Lower lobe of right lung (tissue), 2 donors: ENCODE results near the gene MFAP3L. TPM values are rescaled to one million over a fixed set of nuclear protein-coding genes. Genes with fewer than 3 reads are reported as not detected.

ENCODE experiments used
- ATAC-seq, 2 donors: fragments of 200-7000 bp; cut with Tn5 transposase; one replicate each; pipeline ENCODE4 v1.9.1; 2020 to 2022; ENCODE audit warnings: mild to moderate bottlenecking in 2 of 2, moderate library complexity in 2 of 2
- DNase-seq: peaks from one replicate; pipeline ENCODE4 v3.0.0-alpha.2; 2020
- H3K27ac ChIP-seq: fragments of 200-600 bp; one replicate; pipeline ENCODE4 v1.8.0; 2022
- H3K27me3 ChIP-seq: fragments of 200-600 bp; one replicate; pipeline ENCODE4 v1.8.0; 2022; ENCODE audit warnings: low read depth
- H3K36me3 ChIP-seq: fragments of 200-600 bp; one replicate; pipeline ENCODE4 v1.8.0; 2022; ENCODE audit warnings: mild to moderate bottlenecking
- H3K4me1 ChIP-seq: fragments of 200-600 bp; one replicate; pipeline ENCODE4 v1.8.0; 2022
- H3K4me3 ChIP-seq: fragments of 200-600 bp; one replicate; pipeline ENCODE4 v1.8.0; 2022; ENCODE audit warnings: mild to moderate bottlenecking
- H3K9me3 ChIP-seq: fragments of 200-600 bp; one replicate; pipeline ENCODE4 v1.8.0; 2022
- intact Hi-C: fragments of 100-400 bp; cut with DNase I; formaldehyde crosslinking; loops from one replicate; pipeline ENCODE4 v1.11.0; 2022
- total RNA-seq: library from RNA; stranded (reverse); fragmentation: NEBNext Ultra II Directional; extraction: Animal tissue kit (Norgen Biotek cat#: 25700); gene quantifications from one replicate; pipeline ENCODE4 v1.2.1, GENCODE V29; 2021
- TF ChIP-seq, protein P1 (sequence below): fragments of 200-600 bp; IDR thresholded peaks from one replicate; pipeline ENCODE4 v1.8.0; 2022; ENCODE audit warnings: antibody characterized with exemption, mild to moderate bottlenecking
- donor health status: DM: no; HTN: yes; CAD: no; lungs with severe emphysema.

MFAP3L gene
- total RNA-seq, 1 donor from 2014 or later = 7.2 TPM

DNA sequence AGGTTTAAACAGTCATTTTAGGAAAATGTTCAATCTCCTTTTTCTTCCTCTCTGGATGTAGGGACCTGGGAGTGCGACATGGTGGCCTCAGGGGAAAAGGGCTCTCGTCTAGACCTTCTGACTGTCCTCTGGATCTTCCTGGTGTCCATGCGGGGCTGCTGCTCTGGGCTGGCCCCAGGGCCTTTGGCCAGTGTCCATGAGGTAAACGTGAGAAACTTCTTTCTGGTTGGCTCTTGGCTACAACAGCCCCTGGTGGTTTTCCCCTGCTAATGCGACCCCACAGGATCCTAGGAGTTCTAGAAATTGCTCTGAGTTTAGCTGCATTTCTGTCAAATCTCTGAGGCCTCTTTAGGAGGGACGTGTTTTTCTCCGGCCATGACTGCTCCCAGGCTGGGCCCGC, 85.7 kb downstream of the MFAP3L start:
- Histone ChIP-seq H3K27ac (no peak overlapping the region), H3K27me3 (no peaks in the 10 kb centered on the region), H3K9me3 (no peaks in the 10 kb centered on the region), H3K4me1 (no peaks in the 10 kb centered on the region), H3K36me3 (no peaks in the 10 kb centered on the region), H3K4me3 (no peak overlapping the region)
- no peak for ATAC-seq
- TF ChIP-seq, protein P1, sequence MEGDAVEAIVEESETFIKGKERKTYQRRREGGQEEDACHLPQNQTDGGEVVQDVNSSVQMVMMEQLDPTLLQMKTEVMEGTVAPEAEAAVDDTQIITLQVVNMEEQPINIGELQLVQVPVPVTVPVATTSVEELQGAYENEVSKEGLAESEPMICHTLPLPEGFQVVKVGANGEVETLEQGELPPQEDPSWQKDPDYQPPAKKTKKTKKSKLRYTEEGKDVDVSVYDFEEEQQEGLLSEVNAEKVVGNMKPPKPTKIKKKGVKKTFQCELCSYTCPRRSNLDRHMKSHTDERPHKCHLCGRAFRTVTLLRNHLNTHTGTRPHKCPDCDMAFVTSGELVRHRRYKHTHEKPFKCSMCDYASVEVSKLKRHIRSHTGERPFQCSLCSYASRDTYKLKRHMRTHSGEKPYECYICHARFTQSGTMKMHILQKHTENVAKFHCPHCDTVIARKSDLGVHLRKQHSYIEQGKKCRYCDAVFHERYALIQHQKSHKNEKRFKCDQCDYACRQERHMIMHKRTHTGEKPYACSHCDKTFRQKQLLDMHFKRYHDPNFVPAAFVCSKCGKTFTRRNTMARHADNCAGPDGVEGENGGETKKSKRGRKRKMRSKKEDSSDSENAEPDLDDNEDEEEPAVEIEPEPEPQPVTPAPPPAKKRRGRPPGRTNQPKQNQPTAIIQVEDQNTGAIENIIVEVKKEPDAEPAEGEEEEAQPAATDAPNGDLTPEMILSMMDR = no peak
- no peak for DNase-seq
- intact Hi-C loops = no loop called here

Other genes starting within 250 kb of the MFAP3L start
- 4.9 TPM for gene AADAT, start 63.6 kb upstream of the MFAP3L start, total RNA-seq